NT2/D1 (cell line): ENCODE measurements around the gene KBTBD2.

ENCODE experiments used
- SUZ12 ChIP-seq: IDR thresholded peaks from 2 replicates; pipeline ENCODE4 v1.6.1; 2011; ENCODE audit not compliant: insufficient read length, insufficient read depth; ENCODE audit errors: extremely low read depth
- YY1 ChIP-seq: IDR thresholded peaks from 2 replicates; pipeline ENCODE4 v1.6.1; 2011; ENCODE audit not compliant: insufficient read length, insufficient read depth
- ZNF274 ChIP-seq: IDR thresholded peaks from 2 replicates; pipeline ENCODE4 v1.6.1; 2011; ENCODE audit warnings: mild to moderate bottlenecking, low read depth, low read length

DNA sequence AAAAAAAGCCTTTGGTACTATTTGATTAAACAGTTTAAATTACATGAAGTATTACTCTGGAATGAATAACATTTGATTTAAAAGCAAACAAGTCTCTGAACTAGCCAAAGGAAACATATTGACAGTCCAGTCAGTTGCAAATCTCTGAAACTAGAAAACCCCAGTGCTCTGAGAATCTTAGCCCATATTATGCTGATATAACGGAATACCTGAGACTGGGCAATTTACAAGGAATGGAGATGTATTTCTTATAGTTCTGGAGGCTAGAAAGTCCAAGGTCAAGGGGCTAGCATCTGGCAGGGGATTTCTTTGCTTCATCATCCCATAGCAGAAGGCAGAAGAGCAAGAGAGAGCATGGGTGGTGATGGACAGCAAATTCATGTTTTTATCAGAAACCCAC is 44.0 kb upstream of the KBTBD2 start:
- TF ChIP-seq ZNF274 (no peak), YY1 (no peak), SUZ12 (no peak)
